Activated T-cell treated with anti-CD3 and anti-CD28 coated beads for 1 hour (primary cell): ENCODE results near the gene CHST13.

Experiments
- DNase-seq: peaks from one replicate; pipeline ENCODE4 v3.0.0-alpha.2; 2020; ENCODE audit warnings: low read depth

The CHST13 gene

DNA sequence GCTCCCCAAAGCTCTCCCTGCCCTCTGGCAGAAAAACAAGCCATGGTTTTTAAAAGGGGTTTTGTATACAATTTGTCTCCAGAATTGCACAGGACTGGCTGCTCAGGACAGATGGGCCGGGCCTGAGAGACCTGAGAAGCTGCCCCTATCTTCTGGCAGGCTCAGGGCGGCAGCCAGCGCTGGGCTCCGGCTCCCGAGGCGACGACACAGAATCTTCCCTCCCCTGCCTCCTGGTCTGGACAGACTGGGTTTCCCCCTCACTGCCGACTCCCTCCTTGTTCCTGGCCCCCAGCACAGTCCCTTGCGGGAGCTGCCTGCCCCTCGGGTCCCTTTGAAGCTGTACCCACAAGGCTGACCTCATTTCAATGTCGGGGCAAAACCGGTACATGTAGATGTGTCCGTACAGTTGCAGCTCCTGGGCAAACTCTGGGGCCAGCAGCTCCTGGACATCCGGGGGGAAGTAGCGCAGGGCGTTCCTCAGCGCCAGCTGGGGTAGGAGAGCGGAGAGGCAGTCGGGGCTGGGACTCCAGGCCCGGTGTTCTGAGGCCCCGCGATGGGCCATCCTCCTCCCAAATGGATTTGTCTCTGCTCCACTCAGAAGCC is 13.5 kb upstream of the CHST13 start:
- DNase-seq: no peak

DNA sequence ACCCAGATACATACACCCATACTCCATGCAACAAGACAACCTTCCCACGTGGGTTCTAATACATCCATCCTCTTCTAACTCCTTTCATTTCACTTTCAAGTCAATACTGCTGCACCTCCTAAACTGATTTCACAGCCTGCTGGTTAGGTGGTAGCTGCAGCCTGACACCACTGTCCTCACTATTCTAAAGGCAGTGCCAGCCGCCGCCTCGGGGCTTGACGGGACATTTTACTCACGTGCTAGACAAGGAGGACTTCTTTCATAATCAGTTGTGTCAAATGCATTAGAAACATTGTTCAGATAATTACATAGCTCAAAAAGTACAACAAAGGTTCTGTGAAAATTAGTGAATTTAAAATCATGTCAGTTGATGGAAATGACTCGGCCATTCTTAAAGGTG is 12.7 kb upstream of the CHST13 start:
- no peak for DNase-seq

DNA sequence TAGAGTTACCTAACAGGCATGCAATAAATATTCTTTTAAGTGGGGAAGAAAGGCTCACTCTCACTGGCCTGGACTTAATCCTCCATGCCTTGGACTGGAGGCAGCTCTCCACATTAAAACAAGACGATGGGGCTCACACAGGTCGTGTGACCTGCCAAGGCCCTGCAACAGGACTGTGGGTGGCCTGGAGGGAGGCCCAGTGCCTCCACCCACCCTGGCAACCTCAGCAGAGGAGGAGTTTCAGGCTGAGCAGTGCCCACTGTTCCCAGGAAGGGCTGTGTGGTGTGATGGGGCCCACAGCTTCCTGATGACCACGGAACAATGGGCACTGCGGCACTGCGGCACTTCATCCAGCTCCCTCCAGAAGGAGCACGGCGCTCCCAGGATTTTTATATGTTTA is 11.9 kb upstream of the CHST13 start:
- DNase-seq: no peak

DNA sequence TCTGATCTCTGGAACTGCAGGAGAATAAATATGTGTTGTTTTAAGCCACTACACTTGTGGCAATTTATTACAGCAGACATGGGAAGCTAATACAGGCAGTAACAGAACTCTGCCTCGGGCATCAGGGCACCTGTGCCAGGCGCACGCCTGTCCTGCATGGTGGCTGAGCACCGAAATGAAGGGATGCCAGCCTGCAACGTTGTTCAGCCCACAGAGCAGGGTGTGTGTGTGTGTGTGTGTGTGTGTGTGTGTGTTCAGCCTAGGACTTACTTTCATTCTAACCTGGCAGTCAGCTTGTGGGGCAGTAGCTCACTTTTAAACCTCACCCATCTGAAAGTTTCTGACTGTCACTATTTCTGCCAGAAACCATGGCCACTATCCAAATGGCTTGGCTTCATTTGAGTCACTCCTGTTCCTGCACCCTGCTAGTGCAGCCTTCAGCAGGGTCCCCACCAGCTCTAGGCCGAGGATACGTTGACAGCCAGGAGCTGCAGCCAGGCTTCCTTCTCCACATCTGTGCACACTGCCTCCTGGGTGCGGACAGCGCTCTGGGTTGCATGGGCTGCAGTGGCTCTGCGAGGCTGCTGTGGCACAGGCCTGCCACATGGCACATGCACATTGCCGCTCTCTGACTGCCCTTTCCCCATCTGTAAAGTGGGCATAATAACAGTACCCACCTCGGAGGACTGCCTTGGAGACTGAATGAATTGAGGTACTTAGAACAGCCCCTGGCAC is 10.9 kb upstream of the CHST13 start:
- no peak for DNase-seq

DNA sequence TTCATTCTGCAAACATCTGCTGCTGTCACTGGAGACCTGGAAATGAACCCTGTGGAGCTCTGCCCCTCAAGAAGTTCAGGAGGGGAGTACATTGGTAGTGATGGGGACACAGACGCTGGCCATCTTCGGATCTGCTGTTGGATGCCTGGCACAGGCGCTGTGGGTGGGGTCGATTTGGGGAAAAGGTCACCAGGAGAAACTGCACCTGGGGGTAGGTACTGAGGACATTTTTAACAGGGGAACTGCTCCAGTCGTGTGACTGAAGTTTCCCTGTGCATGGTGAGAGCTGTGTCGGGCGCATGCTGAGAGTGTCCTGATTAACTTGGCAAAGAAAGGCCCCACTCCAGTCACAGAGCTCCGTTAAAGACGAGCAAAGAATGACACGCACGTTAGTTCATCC is 9.8 kb upstream of the CHST13 start:
- DNase-seq: no peak

DNA sequence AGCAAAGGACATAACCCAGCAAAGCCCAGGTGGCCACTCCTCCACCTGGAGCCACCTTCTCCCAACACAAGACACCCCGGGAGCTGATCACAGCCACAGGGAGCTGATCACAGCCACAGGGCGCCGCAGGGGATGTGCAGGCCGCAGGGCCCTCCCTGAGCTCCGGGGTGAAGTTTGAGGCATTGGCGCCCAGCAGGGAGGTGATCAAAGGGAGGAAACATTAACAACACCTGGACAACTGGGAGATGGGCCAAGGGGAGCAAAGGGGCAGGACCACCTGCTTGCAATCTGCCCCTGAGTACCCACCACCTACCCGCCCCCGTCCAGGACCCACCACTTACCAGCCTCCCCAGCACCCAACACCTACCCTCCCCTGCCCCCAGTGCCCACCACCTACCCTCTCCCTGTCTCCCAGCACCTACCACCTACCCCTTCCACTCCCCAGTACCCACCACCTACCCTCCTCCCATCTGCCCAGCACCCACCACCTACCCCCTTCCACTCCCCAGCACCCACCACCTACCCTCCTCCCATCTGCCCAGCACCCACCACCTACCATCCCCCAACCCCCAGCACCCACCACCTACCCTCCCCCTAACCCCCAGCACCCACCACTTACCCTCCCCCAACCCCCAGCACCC is 8.8 kb upstream of the CHST13 start:
- DNase-seq: no peak

DNA sequence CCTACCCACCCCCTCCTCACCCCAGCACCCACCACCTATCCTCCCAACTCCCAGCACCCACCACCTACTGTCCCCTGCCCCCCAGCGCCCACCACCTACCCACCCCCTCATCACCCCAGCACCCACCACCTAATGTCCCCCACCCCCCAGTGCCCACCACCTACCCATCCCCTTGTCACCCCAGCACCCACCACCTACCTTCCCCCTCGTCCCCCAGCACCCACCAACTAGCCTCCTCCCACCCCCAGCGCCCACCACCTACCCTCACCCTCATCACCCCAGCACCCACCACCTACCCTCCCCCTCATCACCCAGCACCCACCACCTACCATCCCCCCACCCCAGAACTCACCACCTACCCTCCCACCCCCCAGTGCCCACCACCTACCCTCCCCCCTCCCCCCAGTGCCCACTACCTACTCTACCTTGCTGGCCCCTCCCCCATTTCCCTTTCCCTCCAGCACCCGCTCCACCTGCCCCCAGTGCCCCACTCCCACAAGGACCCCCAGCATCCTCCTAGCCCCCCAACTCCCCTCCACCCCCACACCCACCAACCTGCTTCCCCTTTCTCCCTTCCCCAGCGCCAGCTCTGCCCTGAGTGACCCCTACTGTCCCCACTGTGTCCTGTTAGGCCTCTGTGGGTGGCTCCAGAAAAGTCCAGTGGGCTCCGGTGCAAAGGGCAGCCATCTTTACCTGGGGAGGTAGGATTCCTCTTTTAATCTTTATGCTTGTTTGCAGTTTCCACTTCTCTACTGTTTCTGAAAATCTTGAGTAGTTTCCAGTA is 7.6 kb upstream of the CHST13 start:
- DNase-seq: no peak

DNA sequence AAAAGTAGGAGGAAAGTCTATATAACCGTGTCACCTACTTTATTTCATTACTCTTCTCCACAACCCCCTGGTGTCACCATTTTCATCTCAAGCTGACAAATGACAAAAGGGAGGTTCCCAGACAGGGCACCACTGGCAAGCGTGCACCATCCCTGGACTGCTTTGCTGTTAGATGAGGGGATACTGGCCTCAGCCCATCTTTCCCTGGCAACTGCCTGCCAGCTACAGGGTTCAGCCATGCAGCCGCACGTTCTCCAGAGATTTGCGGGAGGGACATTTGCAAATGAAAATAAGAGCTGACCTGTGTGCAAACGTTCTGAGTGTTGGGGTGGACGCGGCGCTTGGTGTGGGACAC is 7.0 kb upstream of the CHST13 start:
- DNase-seq: no peak

DNA sequence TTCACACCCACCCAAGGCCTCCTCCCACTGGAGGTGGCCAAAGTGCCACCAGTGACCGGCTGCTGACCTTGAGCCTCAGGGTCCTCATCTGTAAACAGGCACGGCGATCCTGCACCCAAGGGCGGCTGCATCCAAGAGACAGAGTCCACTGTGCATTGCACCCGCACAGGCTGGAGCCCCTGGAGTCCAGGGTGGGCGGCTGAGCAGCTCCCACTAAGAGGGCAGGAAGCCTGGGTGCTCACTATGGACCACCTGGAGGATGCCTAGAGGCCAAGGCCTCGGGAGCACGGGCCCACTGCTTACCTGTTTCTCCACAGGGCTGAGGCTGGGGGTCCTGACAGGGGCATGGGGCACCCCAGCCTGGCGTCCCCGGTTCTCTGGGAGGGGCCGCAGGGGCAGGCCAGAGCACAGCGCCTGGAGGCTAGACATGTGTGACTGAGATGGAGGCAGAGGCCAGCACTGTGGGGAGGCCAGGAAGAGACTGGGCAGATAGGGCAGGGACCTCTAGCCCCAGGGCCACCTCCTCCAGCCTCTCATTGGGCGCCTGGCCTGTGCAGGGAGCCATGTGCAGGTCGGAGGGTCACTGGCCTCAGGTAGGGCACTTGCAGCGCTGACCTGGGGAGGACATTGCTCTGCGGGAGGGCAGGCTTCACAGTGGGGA is 6.5 kb upstream of the CHST13 start, which contains the start of gene UROC1:
Gene UROC1, minus strand, starts transcription at position 483 of the 661 bp plus-strand sequence. Its CDS starts 54 bp downstream, at position 429.
- no peak for DNase-seq

DNA sequence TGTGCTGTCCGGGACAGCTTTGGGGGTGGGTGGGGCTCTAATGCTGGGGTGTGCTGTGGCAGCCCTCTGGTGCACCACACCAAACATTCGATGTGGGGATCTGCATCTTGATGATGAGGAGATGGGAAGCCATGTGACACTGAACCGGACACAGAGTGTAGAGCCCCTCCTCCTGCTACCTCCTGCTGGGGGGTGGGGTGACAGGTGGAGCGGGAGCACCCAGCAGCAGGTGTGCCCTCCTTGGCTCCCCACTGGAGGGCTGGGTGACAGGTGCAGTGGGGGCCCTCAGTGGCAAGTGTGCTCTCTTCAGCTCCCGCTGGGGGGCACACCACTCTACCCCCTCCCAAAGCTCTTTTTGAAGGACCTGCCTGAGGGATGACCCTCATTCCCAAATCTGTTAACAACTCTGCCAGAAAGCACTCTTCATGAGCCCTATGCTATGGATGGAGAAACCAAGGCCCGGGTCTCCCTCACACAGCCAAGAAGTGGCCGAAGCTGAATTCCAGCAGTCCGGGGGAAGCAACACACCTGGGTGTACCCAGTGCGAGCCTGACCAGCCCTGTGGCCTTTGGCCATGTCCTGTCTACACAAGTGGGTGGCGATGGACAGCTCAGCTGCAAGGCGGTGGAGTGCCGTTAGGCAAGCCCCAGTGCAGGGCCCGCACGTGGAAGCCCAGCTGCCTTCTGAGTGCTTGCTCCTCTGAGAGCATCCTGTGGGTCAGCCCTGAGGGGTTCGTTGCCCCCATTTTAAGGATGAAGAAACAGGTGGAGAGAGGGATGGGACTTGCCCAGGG is 5.8 kb upstream of the CHST13 start:
- DNase-seq: no peak

DNA sequence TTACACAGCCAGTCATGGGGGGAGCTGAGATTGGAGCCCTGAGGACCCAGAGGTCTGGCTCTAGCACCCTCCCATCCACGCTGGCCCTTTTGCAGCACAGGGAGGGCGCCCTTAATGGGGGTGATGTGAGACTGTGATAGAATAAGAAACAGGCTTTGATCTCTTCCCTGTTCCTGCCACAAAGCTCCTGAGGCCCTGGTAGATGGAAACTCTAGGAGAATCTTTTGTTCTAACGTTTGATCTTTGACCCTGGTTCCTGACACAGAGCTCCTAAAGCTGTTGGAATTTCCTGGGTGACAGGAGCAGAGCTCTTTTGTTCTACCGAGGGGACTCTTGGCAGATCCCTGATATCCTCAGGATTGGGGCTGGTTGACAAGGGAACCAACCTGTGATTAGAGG is 5.2 kb upstream of the CHST13 start:
- DNase-seq: no peak

DNA sequence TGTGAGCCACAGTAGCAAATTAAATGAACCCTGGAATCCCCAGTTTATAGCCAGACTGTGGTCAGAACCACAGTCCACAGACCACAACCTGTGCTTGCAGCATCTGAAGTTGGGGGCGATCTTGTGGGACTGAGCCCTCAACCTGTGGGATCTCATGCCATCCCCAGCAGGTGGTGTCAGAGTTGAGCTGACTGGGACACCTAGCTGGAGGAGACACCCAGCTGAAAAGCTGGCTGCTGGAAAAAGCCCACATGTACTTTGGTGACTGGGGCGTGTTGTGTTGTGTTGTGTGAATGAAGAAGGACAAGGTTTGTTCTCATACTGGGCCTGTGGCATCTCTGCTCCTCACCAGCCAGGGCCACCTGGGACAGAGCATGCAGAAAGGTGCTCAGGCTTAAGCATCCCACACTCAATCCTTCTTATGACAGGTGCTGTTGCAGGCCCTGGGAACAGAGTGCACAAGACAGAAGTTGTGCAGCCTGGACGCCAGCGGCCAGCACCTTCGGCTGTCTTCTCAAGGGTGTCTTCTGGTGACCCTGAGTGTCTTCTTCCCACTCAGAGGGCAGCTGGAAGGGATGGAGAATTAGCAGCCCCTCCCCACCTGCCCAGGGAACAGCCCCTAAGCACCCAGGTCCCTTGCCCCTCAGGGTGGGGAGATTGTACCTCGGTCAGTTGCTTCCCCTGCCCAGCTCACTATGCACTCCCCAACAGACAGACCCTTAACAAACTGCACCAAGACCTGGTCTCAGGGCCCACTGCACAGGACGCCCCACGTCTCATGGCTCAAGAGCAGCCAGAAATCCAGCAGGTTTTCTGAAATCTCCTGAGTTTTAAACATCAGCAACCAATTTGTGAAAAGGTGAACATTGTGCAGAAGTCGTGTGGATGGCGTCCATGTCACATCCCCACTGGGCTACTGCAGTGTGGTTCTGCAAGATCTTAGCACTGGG is 4.2 kb upstream of the CHST13 start:
- no peak for DNase-seq

DNA sequence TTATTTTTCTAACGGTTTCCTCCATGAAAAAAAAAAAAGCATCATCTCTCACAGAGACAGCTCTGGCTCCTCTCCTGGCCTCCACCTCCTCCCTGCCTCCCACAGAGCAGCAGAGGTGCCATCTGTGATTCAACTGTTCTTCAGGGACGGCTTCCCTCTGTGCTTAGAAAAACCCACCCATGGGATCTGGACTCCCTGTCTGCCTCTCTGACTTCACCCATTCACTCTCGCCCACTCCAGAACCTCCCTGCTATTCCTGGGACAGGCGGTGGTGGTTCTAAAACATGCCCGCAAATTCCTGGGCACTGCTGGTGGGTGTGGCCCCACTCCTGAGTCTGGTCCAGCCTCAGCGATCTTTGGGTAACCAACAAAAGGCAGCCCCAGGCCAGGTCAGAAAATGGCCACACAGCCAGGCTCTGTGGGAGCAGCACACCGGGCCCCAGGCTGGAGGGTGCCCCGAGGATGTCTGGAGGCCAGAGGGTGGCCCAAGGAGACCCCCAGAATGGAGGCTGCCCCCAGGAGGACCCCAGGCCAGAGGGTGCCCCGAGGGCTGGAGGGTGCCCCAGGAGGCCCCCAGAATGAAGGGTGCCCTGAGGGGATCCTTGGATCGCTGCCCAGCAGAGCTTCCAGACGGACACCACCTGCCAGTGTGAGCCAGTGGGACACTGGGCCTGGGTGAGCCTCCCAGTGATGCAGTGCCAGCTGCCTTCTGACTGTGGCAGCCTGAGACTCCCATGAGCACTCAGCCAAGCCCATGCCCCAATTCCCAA is 2.6 kb upstream of the CHST13 start:
- DNase-seq: no peak

DNA sequence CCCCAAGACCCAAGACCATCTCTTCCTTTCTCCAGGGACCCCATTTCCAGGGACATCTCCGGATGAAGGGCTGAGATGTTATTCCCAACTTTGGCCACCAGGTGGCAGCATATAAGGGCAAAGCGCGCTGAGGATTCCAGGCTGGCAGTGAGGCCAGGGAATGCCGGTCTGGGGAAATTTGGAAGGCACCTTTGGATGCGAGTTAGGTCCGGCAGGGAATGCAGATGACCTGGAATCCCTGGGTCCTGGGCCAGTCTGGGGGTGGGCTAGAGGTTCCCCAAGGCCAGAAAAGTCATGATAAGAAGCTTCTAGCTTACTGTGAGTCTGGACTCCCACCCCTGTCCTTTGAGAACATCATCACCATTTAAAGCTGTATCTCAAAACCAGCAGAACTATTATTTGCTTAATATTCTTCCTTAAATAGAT is 1.6 kb upstream of the CHST13 start:
- DNase-seq: peak; percentile 27

DNA sequence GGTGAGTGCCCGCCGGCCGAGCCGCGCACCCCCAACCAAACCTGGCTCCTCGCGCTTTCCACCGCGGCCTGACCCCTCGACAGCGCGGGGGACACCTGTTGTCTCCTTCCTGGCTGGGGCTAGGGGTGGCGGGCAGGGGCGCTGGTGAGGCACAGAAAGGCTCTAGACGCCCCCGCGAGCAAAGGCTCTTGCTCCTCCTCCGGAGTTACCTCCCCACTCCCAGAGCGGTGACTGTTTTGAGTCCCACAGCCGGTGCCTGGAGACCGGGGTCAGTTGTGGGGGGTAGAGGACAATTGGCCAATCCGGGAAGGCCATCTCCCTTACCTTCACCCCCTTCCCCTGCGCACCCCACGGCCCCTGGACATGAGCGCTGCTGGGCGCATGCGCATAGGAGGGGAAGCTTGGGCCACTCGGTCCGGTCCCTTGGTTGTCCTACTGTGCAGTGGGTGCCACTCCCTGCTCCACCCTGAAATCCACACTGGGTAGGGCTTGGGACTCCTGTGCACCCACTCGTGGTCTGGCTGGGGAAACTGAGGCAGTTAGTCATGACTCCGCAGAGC is 554 bp downstream of the CHST13 start:
- no peak for DNase-seq

DNA sequence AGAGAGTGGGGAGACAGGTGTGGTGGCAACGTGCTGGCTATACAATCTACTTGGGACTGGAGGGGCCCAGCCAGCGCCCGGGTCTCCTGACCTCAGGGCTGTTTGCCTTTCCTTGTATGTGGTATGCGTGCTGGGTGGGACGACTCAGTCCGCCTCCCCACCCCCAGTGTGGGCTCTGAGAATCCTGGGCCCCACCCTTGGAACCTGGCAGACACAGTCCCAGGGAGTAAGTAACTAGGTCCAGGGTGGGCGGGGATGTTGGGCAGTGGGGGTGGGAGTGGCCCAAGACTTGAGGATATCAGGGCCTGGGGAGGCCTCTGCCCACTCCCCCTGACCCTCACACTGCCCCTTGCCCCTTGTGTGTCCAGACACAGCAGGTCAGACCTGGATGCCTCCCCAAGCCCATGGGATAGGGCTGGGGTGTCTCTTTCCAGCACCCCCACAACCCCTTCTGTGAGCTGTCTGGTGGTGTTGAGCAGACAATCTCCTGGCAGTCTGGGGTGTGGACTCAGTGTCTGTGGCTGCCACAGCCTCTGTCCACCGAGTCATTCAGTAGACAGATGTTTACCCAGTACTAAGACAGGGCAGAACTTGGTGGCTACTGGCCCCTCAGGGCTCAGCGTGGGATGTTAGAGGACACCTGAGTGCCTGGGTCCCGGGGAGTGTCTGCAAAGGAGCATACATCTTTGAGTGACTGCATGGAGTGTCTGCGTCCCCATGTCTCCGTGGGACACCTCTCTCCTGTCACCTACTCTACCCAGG is 1.3 kb downstream of the CHST13 start:
- no peak for DNase-seq

DNA sequence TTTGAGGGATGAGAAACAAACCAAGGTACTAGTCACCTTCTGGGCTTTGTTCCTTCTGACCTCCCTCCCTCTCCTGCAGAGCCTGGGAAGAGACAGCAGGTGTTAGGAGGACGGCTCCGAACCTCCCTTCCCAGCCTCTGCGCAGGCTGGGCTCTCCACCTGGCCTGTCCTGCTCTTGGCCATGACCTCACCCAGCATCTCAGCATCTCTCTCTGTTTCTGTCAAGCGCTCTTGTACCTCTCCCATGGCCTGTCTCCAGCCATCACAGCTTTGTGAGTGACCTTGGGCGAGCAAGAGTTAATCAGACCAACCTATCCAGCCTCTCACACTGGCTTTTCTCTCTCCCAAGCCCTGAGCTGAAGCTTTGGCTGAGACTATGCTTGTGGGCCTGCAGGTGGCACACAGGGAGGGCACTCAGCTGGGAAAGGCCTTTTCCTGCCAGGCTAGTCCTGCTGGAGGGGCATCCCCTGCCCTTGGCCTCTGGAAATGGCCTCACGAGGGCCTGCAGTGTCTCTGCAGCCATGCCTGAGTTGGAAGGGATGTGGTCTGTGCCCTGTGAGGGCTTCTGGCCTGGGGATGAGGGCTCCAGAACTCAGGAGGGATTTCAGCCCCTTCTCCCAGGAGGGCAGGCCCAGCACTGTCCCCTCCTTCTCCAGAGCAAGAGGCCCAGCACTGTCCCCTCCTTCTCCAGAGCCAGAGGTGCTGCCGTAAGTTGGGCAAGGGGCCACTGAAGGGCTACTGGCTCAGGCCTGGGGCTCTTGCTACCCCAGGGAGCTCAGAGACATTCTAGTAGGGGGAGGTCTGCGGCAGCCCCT is 2.1 kb downstream of the CHST13 start:
- DNase-seq: no peak

DNA sequence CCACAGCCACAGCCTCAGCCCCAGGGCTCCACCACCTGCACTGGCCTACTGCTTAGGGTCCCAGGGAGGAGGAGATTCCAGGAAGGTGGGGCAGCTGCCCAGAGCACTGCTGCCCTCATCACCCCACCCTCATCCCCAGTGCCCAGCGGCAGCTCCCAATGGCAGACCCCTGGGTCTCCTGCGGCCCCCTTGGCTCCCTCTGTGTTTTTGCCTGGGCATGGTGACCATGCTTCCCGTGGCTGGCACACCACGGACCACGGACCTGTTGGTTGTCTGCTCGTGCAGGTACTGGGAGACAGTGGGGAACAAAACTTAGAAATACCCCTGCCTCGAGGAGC is 2.7 kb downstream of the CHST13 start:
- DNase-seq: no peak
